ENCODE data around the gene HEATR1. TPM values are rescaled to one million over a fixed set of nuclear protein-coding genes. Genes with fewer than 3 reads are reported as not detected.

Gene HEATR1
- total RNA-seq, 2 donors from 2014 or later, result 11.9 to 25.7 TPM

- peak overlapping the region; percentile 11 to 71 for H3K4me3 ChIP-seq
- no peaks in the 10 kb centered on the region for H3K27me3 ChIP-seq
- no peaks in the 10 kb centered on the region for H3K9me3 ChIP-seq
- H3K4me1 ChIP-seq, result peaks cover 33% of the 10 kb centered on the region
- intact Hi-C loops (cut with DNase I), result no loop called here
- DNase-seq, result peak in 1 of 4 donors; percentile 15
- WGBS, 2 donors, result 69 to 73% methylated on average over 34 of the region's 34 CpGs
- H3K27ac ChIP-seq, result peak overlapping the region; percentile 25 to 87 (median 78)
- no peak for ATAC-seq
- peak in 1 of 7 experiments; percentile 20 for TF ChIP-seq CTCF (IDR thresholded peaks at IDR 0.05)
- TF ChIP-seq POLR2A (IDR thresholded peaks at IDR 0.05), result no peak
- H3K36me3 ChIP-seq (replicated peaks in 1 of 2; ENCODE audit: insufficient read depth in 1 of 2, low read depth in 2 of 2), result peaks cover 0 to 2% of the 10 kb centered on the region in 2 donors
Observed at GRCh38 chr1:236604905-236605806, 840 bp upstream of the HEATR1 start.

GRCh38 chr1:236602171-236602570, 2.1 kb downstream of the HEATR1 start:
- TF ChIP-seq POLR2A (IDR thresholded peaks at IDR 0.05) (no peak), CTCF (IDR thresholded peaks at IDR 0.05) (no peak)
- H3K4me1 ChIP-seq, result peaks cover 26% of the 10 kb centered on the region
- intact Hi-C loops (cut with DNase I), result no loop called here

GRCh38 chr1:236590553-236591150, 13.7 kb downstream of the HEATR1 start:
- intact Hi-C loops (cut with DNase I), result loop anchor here (10.0 kb wide), 1 partner anchor 46 kb away; no protein-coding TSS in a partner anchor
- ATAC-seq (no peak), DNase-seq (no peak)
- Histone ChIP-seq H3K4me1 (no peaks in the 10 kb centered on the region), H3K9me3 (no peaks in the 10 kb centered on the region), H3K36me3 (replicated peaks in 1 of 2; ENCODE audit: insufficient read depth in 1 of 2, low read depth in 2 of 2) (peaks cover 8 to 18% of the 10 kb centered on the region in 2 donors), H3K4me3 (no peak overlapping the region), H3K27me3 (no peaks in the 10 kb centered on the region), H3K27ac (no peak overlapping the region)
- 79% methylated on average over 2 of the region's 2 CpGs for WGBS, 2 donors
- no peak for TF ChIP-seq POLR2A (IDR thresholded peaks at IDR 0.05)
- no peak for TF ChIP-seq CTCF (IDR thresholded peaks at IDR 0.05)

More at GRCh38 chr1:236602171-236602570, 2.1 kb downstream of the HEATR1 start:
- ATAC-seq (no peak), DNase-seq (no peak)
- no peak overlapping the region for H3K4me3 ChIP-seq
- H3K9me3 ChIP-seq, result no peaks in the 10 kb centered on the region
- no peak overlapping the region for H3K27ac ChIP-seq
- H3K27me3 ChIP-seq, result no peaks in the 10 kb centered on the region
- peaks cover 0 to 11% of the 10 kb centered on the region in 2 donors for H3K36me3 ChIP-seq (replicated peaks in 1 of 2; ENCODE audit: insufficient read depth in 1 of 2, low read depth in 2 of 2)

GRCh38 chr1:236589531-236589930, 14.8 kb downstream of the HEATR1 start:
- ATAC-seq (no peak), DNase-seq (no peak)
- Histone ChIP-seq H3K4me3 (no peak overlapping the region), H3K27me3 (no peaks in the 10 kb centered on the region), H3K27ac (no peak overlapping the region), H3K9me3 (no peaks in the 10 kb centered on the region), H3K4me1 (no peaks in the 10 kb centered on the region), H3K36me3 (replicated peaks in 1 of 2; ENCODE audit: insufficient read depth in 1 of 2, low read depth in 2 of 2) (peaks cover 13 to 22% of the 10 kb centered on the region in 2 donors)
- TF ChIP-seq POLR2A (IDR thresholded peaks at IDR 0.05) (no peak), CTCF (IDR thresholded peaks at IDR 0.05) (no peak)
- intact Hi-C loops (cut with DNase I), result no loop called here
- 91 to 95% methylated on average over 4 of the region's 4 CpGs for WGBS, 2 donors
